Right forelimb (tissue), 1 donor: ENCODE measurements around the gene TMEM132C.
A peak's percentile ranks its signal among the peaks of the same experiment; 100 is the strongest.
"Not testable (repeated sequence)": the region's sequence is repeated elsewhere in the genome, so short reads cannot be mapped to it uniquely, and the experiment has no call there.

ENCODE experiments used
- DNase-seq: peaks from one replicate; pipeline ENCODE4 v3.0.0-alpha.2; 2018

TMEM132C gene

GRCh38 chr12:128267131-128267622 is at the start of gene TMEM132C:
Gene TMEM132C, plus strand, starts transcription at chr12:128267170. Its CDS starts 233 bp downstream, at chr12:128267403.
- no peak for DNase-seq

GRCh38 chr12:128224226-128224625 is 42.7 kb upstream of the TMEM132C start:
- no peak for DNase-seq

- no peak for DNase-seq
Observed at GRCh38 chr12:128228581-128228980, 38.4 kb upstream of the TMEM132C start.

DNA sequence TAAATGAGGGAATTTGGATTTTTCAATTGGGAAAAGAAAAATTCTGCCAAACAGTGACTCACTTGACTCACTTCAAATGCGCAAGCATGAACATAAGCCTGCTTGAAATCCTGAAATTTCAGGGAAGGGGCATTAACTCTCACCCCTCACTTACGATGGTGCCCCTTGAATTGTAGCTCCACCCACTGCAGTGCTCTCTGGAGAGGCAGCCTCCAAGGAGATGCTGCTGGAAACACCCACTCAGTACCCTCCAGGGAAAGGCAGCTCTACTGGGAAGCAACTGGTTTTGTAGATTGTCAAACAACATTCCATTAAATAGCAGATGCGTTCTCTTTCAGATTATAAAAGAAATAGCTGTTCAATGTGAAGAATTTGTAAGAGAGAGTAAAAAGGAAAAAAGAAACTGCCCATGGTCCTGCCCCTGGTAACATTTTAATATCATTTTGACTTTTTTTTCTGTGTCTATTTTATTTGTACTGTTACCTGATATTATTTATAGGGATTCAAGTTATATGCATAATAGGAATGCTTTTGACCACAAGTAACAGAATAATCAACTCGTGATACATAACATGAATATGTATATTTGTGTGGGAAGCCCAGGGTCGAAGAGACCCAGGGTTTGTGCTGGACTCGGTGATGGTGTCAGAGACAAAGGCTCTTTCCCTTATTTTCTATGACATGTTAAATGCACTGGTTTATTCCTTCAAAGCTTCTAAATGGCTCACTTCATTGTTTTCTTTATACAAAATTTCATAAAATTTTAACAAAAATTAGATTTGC is 31.1 kb upstream of the TMEM132C start:
- no peak for DNase-seq

GRCh38 chr12:128236525-128236924 is 30.4 kb upstream of the TMEM132C start:
- no peak for DNase-seq

- DNase-seq, result no peak
Observed at GRCh38 chr12:128240745-128241144, 26.2 kb upstream of the TMEM132C start.

- no peak for DNase-seq
Observed at GRCh38 chr12:128245121-128245520, 21.8 kb upstream of the TMEM132C start.

DNA sequence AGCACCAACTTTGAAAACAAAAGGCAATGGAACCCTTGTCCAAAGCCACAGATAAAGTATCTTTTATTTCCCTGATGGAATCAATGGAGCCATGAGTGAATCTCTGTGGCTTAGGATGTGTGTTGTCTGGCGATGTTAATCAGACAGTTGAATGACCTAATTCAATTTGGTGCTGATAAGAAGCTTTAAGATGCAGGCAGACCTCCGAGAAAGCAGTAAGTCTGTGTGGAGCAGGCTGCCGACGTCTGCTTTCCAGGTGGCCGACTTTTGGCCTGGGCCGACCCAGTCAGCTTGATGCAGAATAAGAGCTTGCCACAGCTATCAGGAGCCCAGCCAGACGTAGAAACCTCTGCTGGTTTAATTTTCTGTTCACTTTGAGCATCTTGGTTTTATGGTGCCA is 21.1 kb upstream of the TMEM132C start:
- DNase-seq, result no peak

DNA sequence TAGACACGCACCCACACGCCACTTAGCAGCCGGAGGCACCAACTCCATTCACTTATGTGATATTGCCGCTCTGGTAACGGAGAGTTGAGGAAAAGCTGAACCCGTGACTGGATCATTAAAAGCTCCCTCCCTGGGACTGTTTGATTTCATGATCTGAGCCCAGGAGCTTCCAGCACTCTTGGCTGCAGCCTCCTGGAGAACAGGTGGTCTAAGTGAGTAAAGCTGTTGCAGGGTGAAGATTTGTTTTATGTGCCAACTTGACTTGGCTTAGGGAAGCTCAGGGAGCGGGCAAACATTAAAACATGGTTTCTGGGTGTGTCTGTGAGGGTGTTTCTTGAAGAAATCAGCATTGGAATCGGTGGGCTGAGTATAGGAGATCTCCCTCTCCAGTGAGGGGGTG is 16.9 kb upstream of the TMEM132C start:
- DNase-seq, result no peak

GRCh38 chr12:128253829-128254228 is 13.1 kb upstream of the TMEM132C start:
- not testable (repeated sequence) for DNase-seq

DNA sequence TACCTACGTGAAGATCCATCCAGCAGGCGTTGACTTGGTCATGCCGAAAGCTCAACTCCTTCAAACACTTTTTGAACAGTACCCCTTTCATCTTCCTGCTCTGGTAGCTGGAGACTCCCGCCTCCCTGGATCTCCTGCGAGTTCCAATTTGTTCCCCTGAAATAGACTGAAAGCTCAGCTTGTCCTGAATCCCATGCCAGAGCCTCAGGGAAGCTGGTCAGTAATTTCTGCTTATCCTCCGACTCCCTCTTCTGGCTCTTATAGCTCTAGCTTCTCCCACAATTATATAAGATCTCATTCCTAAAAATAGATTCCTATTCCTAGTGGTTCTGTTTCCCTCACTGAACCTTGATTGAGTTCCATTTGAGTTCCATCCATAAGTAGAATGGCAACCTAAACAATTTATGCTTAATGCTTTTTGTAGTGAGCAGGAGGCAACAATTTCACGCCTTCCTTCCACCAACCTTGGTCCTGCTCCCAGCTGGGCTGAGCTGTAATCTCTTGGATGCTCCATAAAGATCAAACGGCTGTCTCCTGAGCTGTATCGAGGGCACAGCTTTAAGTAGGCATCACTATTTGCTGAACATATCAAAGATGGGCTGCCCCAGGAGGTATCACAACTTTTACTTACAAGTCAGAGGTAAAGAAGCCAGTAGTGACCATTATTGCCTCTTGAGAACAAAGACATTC is 8.0 kb upstream of the TMEM132C start:
- no peak for DNase-seq

DNA sequence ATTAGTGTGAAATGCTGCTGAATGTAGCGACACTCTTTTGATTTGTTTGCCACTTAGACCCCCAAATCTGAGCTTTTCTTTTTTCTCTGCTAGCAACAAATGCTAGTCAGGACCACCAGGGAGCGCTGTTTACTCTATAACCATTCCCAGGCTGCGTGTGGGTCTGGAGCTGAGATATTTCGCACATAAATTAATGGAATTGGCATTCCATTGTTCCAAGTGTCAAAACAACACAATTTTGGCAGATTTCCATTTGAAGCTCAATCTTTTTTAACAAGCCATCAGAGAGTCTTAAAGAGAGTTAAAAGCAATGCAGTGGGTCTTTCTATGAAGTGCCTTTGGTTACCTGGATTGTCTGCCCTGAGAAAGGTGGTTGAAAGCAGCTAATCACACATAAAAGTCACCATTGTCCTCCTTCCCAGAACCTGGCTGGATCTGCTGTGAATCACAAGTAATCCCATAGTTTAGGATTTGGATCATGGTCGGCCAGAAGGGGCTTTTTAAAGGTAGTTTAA is 7.4 kb upstream of the TMEM132C start:
- DNase-seq, result peak; percentile 68

- DNase-seq, result no peak
Observed at GRCh38 chr12:128261757-128262156, 5.2 kb upstream of the TMEM132C start.

GRCh38 chr12:128265566-128265965 is 1.4 kb upstream of the TMEM132C start:
- no peak for DNase-seq

DNA sequence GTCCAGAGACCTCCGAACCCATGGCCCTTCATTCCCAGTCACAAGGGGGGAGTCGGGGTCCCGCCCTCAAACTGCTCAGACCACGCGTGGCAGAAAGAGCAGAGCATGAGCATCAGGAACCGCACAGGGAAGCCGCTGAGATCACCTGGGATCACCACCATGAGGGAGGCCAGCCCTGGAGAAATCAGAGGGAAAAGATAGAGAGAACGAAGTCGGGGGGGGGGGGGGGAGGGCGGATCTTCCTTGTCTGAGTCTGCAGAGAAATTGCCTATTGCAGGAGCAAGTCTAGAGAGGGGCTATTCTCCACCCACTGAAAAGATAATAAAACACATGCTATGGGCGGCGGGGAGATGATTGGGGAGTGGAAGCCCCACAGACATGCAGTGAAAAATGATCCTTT is 884 bp upstream of the TMEM132C start:
- no peak for DNase-seq

DNA sequence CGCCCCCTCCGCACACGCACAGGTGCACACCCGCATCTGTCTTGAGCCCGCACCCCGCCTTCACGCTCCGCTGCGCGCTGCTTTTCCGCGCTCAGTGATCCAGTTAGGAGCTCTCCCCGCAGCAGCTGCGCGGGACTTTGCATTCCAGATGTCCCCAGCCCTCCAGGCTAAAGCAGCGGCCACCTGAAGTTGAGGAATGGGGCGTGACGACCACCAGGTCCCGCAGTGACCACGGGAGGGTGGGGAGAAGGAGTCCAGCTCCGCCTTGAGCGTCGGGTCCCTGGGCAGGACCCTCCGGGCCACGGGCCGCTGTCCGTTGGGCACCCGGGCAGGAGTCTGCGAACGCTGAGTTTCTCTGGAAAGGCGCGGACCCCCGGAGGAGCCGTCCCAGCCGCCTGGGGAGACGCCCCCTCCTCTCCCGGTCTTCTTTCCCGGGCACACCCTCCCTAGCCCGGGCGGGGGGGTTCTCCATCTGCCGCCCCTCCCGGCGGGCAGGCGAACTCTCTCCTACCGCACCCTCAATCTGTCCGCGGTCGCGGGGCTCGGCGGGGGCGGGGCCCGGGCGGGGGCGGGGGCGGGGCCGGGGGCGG is 334 bp upstream of the TMEM132C start:
- DNase-seq, result no peak

DNA sequence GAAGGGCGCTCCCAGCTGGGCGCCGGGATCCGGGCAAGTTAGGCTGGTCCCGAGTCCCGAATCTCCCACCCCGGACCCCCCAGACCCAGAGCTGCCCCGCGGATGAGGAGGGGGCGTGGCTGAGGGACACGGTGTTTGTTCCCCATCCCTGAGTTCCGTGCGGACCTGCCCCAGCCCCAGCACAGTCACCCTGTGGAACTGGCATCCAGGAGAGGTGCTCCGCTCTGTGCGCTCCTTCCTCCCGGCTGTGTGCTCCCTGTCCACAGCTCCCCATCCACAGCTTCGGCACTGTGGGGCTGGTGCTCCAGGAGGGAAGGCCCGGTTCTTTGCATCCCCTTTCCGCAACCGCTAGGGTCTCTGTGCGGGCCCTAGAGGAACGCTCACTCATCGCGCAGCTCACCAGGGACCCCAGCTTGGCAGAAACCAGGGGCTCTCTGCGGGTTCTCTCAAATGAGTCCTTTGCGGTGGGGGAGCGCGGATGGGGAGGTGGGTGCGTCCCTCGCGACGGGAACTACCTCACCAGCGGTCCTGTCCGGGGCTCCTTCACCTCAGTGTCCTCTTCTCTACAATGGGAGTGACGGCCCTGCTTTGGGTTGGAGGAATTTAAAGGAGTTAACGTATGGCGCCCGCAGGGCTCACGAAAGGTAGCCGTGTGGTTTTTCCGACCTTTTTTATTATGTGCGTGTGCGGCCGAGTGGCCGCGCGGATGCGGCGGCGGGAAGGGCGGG is 845 bp downstream of the TMEM132C start:
- no peak for DNase-seq

GRCh38 chr12:128268379-128268995 is 1.5 kb downstream of the TMEM132C start:
- DNase-seq, result no peak

DNA sequence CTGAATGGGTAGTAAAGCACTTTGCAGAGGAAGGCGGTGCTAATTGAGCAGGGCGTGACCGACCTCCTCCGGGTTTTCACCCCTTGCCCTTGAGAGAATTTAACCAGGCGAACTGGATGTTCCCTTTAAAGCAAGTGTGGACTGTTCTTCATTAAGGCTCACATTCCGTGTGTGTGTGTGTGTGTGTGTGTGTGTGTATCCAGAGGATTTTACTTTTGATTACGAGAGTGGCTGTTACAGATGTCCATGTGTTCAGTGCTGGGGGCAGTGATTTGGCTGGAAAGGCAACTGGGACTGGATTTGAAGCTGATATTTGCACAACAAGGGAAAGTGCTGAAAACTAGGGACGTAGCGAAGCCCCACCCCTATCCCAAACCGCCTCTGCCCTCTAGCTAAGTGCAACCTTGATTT is 2.2 kb downstream of the TMEM132C start:
- no peak for DNase-seq

DNA sequence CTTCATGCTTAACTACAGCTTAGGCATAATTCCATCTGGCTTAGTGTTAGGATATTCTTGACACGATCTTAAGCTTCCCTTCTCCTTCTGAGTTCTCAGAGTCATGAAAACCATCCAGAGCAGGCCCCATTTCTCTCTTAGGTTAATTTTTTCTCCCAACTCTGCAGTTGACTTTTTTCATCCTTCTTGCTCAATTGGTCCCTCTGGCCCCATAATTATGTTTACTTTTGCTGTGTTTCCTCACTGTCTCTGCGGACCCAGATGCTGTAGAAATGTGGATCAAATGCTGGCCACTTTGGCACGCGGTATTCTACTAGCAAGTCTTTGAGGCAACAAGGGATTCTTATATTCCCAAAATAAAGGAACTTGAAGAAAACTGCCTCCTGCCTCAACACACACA is 9.5 kb downstream of the TMEM132C start:
- no peak for DNase-seq

GRCh38 chr12:128286970-128287369 is 20.0 kb downstream of the TMEM132C start:
- no peak for DNase-seq

- DNase-seq, result no peak
Observed at GRCh38 chr12:128288357-128288756, 21.4 kb downstream of the TMEM132C start.
